ENCODE data around the gene DDI2.

The DDI2 gene

GRCh38 chr1:15712168-15712567, 94.9 kb downstream of the DDI2 start:
- ATAC-seq = peak; percentile 70
- H3K27ac Mint-ChIP-seq = no peak overlapping the region
- peaks cover 13% of the 10 kb centered on the region for H3K4me1 Mint-ChIP-seq
- H3K9me3 Mint-ChIP-seq = no peaks in the 10 kb centered on the region
- no peak for DNase-seq
- H3K4me3 Mint-ChIP-seq = no peak overlapping the region
- H3K27me3 Mint-ChIP-seq = no peaks in the 10 kb centered on the region

DNA sequence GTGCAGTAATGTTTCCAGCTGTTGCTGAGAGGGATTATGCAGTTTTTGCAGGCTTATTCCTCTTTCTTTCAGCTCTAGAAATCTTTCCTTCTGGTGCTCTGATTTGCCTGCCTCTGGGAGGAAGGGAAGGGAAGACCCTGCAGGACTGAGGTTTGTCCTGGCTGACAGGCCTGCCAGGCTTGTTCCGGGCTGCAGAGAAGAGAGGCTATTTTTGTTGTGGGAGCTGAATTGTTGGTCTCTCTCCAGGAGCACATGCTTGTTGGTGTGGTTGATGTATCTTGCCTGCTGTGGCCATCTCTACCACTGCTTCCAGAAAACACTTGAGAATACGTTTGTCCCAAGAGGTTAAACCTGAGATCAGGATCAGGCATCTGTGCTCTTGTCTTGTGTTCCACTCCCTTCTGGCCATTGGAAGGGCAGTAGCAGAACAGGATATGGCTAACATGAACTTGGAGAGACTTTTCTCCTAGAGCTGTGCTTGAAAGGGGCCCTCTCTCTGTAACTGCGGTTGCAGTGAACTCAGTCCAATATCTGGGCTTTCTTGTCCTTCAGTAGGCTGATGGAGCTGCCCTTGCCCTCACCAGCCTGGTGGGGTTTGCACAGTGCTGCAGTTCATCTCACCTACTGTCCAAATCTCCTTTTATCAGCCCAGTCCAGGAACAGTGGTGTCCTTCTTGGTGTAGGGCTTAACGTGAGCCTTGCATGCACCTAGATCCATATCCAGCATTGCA, 97.3 kb downstream of the DDI2 start:
- ATAC-seq (no peak), DNase-seq (no peak)
- H3K27ac Mint-ChIP-seq = no peak overlapping the region
- no peaks in the 10 kb centered on the region for H3K27me3 Mint-ChIP-seq
- no peak overlapping the region for H3K4me3 Mint-ChIP-seq
- no peaks in the 10 kb centered on the region for H3K9me3 Mint-ChIP-seq
- H3K4me1 Mint-ChIP-seq = peaks cover 13% of the 10 kb centered on the region

DNA sequence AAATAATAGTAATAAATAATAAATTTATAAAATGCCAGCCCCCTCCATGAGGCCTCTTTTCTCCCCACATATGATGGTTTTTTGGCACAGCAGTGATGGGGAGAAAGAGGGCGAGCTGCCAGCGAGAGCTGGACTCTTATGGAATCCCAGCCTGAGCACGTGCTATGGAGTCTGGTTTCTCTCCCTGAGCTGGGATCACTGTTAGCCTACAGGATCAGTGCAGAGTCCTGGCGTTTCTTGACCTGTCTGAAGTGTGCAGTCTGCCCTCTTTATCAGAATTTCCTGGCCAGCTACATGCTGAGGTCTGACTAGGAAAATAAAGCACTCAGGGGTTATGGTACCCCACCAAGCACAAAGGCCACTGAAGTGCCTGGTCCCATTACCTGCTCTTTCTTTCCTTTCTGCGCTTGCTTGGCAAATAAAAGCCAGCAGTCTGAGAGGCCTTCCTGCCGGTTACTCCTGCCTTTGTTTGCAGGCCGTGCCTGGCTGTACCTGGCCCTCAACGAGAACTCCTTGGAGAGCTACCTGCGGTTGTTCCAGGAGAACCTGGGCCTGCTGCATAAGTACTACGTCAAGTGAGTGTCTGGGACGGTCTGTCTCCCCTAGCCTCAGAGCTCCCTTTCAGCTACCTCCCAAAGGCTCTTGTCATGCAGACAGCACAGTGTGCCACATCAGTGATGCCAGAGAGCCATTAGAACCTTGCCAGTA, 100.3 kb downstream of the DDI2 start:
- Mint-ChIP-seq H3K9me3 (no peaks in the 10 kb centered on the region), H3K27me3 (no peaks in the 10 kb centered on the region), H3K4me1 (no peaks in the 10 kb centered on the region), H3K4me3 (no peak overlapping the region), H3K27ac (no peak overlapping the region)
- DNase-seq = no peak
- ATAC-seq = no peak

- DNase-seq = no peak
- no peak overlapping the region for H3K4me3 Mint-ChIP-seq
- H3K4me1 Mint-ChIP-seq = no peaks in the 10 kb centered on the region
- no peaks in the 10 kb centered on the region for H3K9me3 Mint-ChIP-seq
- peak overlapping the region in 1 of 2 donors; percentile 89 for H3K27ac Mint-ChIP-seq
- no peak for ATAC-seq
- H3K27me3 Mint-ChIP-seq = no peaks in the 10 kb centered on the region
Measured at GRCh38 chr1:15718199-15718601, 100.9 kb downstream of the DDI2 start.
